ENCODE data around the gene APOD. TPM values are rescaled to one million over a fixed set of nuclear protein-coding genes. Genes with fewer than 3 reads are reported as not detected.

APOD gene
- total RNA-seq, 1 donor from 2014 or later = not detected

- Mint-ChIP-seq H3K4me1 (ENCODE audit: low read depth, unreplicated experiment) (peaks cover 8% of the 10 kb centered on the region), H3K4me3 (ENCODE audit: unreplicated experiment) (no peak overlapping the region), H3K36me3 (ENCODE audit: unreplicated experiment) (no peaks in the 10 kb centered on the region), H3K27me3 (ENCODE audit: unreplicated experiment) (peaks cover 4% of the 10 kb centered on the region), H3K27ac (ENCODE audit: unreplicated experiment) (no peak overlapping the region), H3K9me3 (ENCODE audit: unreplicated experiment) (peaks cover 1% of the 10 kb centered on the region)
- DNase-seq = no peak
- no peak for TF ChIP-seq CTCF (IDR thresholded peaks at IDR 0.05; ENCODE audit: partially characterized antibody, unreplicated experiment)
These were observed 26.4 kb downstream of the APOD start for GRCh38 chr3:195557322-195557721.

GRCh38 chr3:195556390-195556789, 27.4 kb downstream of the APOD start:
- H3K27me3 Mint-ChIP-seq (ENCODE audit: unreplicated experiment) = peaks cover 4% of the 10 kb centered on the region
- no peaks in the 10 kb centered on the region for H3K36me3 Mint-ChIP-seq (ENCODE audit: unreplicated experiment)
- TF ChIP-seq CTCF (IDR thresholded peaks at IDR 0.05; ENCODE audit: partially characterized antibody, unreplicated experiment) = no peak
- no peak overlapping the region for H3K27ac Mint-ChIP-seq (ENCODE audit: unreplicated experiment)
- peaks cover 1% of the 10 kb centered on the region for H3K9me3 Mint-ChIP-seq (ENCODE audit: unreplicated experiment)
- no peak overlapping the region for H3K4me3 Mint-ChIP-seq (ENCODE audit: unreplicated experiment)
- peaks cover 8% of the 10 kb centered on the region for H3K4me1 Mint-ChIP-seq (ENCODE audit: low read depth, unreplicated experiment)
- DNase-seq = no peak

- no peak for DNase-seq
- H3K4me1 Mint-ChIP-seq (ENCODE audit: low read depth, unreplicated experiment) = peaks cover 8% of the 10 kb centered on the region
- no peak overlapping the region for H3K27ac Mint-ChIP-seq (ENCODE audit: unreplicated experiment)
- no peak overlapping the region for H3K4me3 Mint-ChIP-seq (ENCODE audit: unreplicated experiment)
- TF ChIP-seq CTCF (IDR thresholded peaks at IDR 0.05; ENCODE audit: partially characterized antibody, unreplicated experiment) = no peak
- peaks cover 4% of the 10 kb centered on the region for H3K27me3 Mint-ChIP-seq (ENCODE audit: unreplicated experiment)
- H3K36me3 Mint-ChIP-seq (ENCODE audit: unreplicated experiment) = no peaks in the 10 kb centered on the region
- H3K9me3 Mint-ChIP-seq (ENCODE audit: unreplicated experiment) = peaks cover 1% of the 10 kb centered on the region
These were observed 28.6 kb downstream of the APOD start for GRCh38 chr3:195555110-195555509.

- no peaks in the 10 kb centered on the region for H3K36me3 Mint-ChIP-seq (ENCODE audit: unreplicated experiment)
- H3K4me3 Mint-ChIP-seq (ENCODE audit: unreplicated experiment) = no peak overlapping the region
- H3K4me1 Mint-ChIP-seq (ENCODE audit: low read depth, unreplicated experiment) = peaks cover 8% of the 10 kb centered on the region
These were observed 29.3 kb downstream of the APOD start for GRCh38 chr3:195554458-195554857.

GRCh38 chr3:195553268-195553667, 30.5 kb downstream of the APOD start:
- Mint-ChIP-seq H3K4me1 (ENCODE audit: low read depth, unreplicated experiment) (peaks cover 5% of the 10 kb centered on the region), H3K27me3 (ENCODE audit: unreplicated experiment) (peaks cover 4% of the 10 kb centered on the region), H3K27ac (ENCODE audit: unreplicated experiment) (no peak overlapping the region), H3K4me3 (ENCODE audit: unreplicated experiment) (no peak overlapping the region), H3K9me3 (ENCODE audit: unreplicated experiment) (peaks cover 1% of the 10 kb centered on the region), H3K36me3 (ENCODE audit: unreplicated experiment) (no peaks in the 10 kb centered on the region)
- TF ChIP-seq CTCF (IDR thresholded peaks at IDR 0.05; ENCODE audit: partially characterized antibody, unreplicated experiment) = no peak
- no peak for DNase-seq

More at GRCh38 chr3:195554458-195554857, 29.3 kb downstream of the APOD start:
- H3K27me3 Mint-ChIP-seq (ENCODE audit: unreplicated experiment) = peaks cover 4% of the 10 kb centered on the region
- no peak for DNase-seq
- peaks cover 1% of the 10 kb centered on the region for H3K9me3 Mint-ChIP-seq (ENCODE audit: unreplicated experiment)
- H3K27ac Mint-ChIP-seq (ENCODE audit: unreplicated experiment) = no peak overlapping the region
- no peak for TF ChIP-seq CTCF (IDR thresholded peaks at IDR 0.05; ENCODE audit: partially characterized antibody, unreplicated experiment)
